ENCODE data around the gene ZBTB38. TPM values are rescaled to one million over a fixed set of nuclear protein-coding genes. Genes with fewer than 3 reads are reported as not detected.

ZBTB38 gene
- total and polyA plus RNA-seq, 2 donors (not counting 1 experiment from before 2014, with no cell fraction given) = 96.0 to 191 TPM

- peaks cover 14% of the 10 kb centered on the region for H3K36me3 ChIP-seq (ENCODE audit: control insufficient read depth, insufficient read depth, low read length)
- H3K79me2 ChIP-seq (ENCODE audit: control insufficient read depth, insufficient read depth, low read length) = peaks cover 61% of the 10 kb centered on the region
- H2AFZ ChIP-seq (ENCODE audit: low read length) = no peak overlapping the region
- H3K9ac ChIP-seq (ENCODE audit: insufficient read depth, low read length) = peak overlapping the region; percentile 90
- TF ChIP-seq, protein P1, sequence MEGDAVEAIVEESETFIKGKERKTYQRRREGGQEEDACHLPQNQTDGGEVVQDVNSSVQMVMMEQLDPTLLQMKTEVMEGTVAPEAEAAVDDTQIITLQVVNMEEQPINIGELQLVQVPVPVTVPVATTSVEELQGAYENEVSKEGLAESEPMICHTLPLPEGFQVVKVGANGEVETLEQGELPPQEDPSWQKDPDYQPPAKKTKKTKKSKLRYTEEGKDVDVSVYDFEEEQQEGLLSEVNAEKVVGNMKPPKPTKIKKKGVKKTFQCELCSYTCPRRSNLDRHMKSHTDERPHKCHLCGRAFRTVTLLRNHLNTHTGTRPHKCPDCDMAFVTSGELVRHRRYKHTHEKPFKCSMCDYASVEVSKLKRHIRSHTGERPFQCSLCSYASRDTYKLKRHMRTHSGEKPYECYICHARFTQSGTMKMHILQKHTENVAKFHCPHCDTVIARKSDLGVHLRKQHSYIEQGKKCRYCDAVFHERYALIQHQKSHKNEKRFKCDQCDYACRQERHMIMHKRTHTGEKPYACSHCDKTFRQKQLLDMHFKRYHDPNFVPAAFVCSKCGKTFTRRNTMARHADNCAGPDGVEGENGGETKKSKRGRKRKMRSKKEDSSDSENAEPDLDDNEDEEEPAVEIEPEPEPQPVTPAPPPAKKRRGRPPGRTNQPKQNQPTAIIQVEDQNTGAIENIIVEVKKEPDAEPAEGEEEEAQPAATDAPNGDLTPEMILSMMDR (conservative IDR thresholded peaks at IDR 0.05 in 1 of 2, IDR thresholded peaks at IDR 0.05 in 1 of 2; ENCODE audit: low read depth in 1 of 2, low read length in 2 of 2) = no peak
- no peak for TF ChIP-seq EZH2 (IDR thresholded peaks at IDR 0.05; ENCODE audit: low read length, missing control alignments)
- H3K4me2 ChIP-seq (ENCODE audit: extremely low read depth, insufficient read depth, low read length) = peak overlapping the region; percentile 81
- H3K27me3 ChIP-seq (ENCODE audit: control insufficient read depth, insufficient read depth, low read length) = no peaks in the 10 kb centered on the region
- no peaks in the 10 kb centered on the region for H3K9me3 ChIP-seq (ENCODE audit: control insufficient read depth, insufficient read depth, low read depth, low read length)
- H4K20me1 ChIP-seq (ENCODE audit: control insufficient read depth, extremely low read depth, insufficient read depth, low read length) = no peaks in the 10 kb centered on the region
- H3K4me1 ChIP-seq (ENCODE audit: control insufficient read depth, extremely low read depth, insufficient read depth, low read length) = peaks cover 38% of the 10 kb centered on the region
- peak; percentile 37 to 43 for DNase-seq (ENCODE audit: low read depth in 2 of 2)
- H3K27ac ChIP-seq (ENCODE audit: insufficient read depth, low read length) = peak overlapping the region; percentile 92
- peak overlapping the region; percentile 44 to 70 (median 56) for H3K4me3 ChIP-seq (replicated peaks in 1 of 4; ENCODE audit: control extremely low read depth in 1 of 4, insufficient read depth in 1 of 4, low read depth in 3 of 4, low read length in 4 of 4)
Observed at GRCh38 chr3:141401573-141402475, 33.5 kb downstream of the ZBTB38 start.

GRCh38 chr3:141402476-141403171 lies 34.3 kb downstream of the ZBTB38 start:
- peaks cover 40% of the 10 kb centered on the region for H3K4me1 ChIP-seq (ENCODE audit: control insufficient read depth, extremely low read depth, insufficient read depth, low read length)

More at GRCh38 chr3:141402476-141403171, 34.3 kb downstream of the ZBTB38 start:
- Histone ChIP-seq H2AFZ (ENCODE audit: low read length) (no peak overlapping the region), H3K79me2 (ENCODE audit: control insufficient read depth, insufficient read depth, low read length) (peaks cover 58% of the 10 kb centered on the region), H4K20me1 (ENCODE audit: control insufficient read depth, extremely low read depth, insufficient read depth, low read length) (no peaks in the 10 kb centered on the region), H3K4me2 (ENCODE audit: extremely low read depth, insufficient read depth, low read length) (peak overlapping the region; percentile 77), H3K9ac (ENCODE audit: insufficient read depth, low read length) (peak overlapping the region; percentile 90), H3K27me3 (ENCODE audit: control insufficient read depth, insufficient read depth, low read length) (no peaks in the 10 kb centered on the region), H3K36me3 (ENCODE audit: control insufficient read depth, insufficient read depth, low read length) (peaks cover 10% of the 10 kb centered on the region), H3K27ac (ENCODE audit: insufficient read depth, low read length) (peak overlapping the region; percentile 92), H3K4me3 (replicated peaks in 1 of 4; ENCODE audit: control extremely low read depth in 1 of 4, insufficient read depth in 1 of 4, low read depth in 3 of 4, low read length in 4 of 4) (peak overlapping the region; percentile 63 to 73 (median 68)), H3K9me3 (ENCODE audit: control insufficient read depth, insufficient read depth, low read depth, low read length) (no peaks in the 10 kb centered on the region)
- DNase-seq (ENCODE audit: low read depth in 2 of 2) = peak; percentile 63 to 78
- TF ChIP-seq, protein P1 (conservative IDR thresholded peaks at IDR 0.05 in 1 of 2, IDR thresholded peaks at IDR 0.05 in 1 of 2; ENCODE audit: low read depth in 1 of 2, low read length in 2 of 2) = no peak
- no peak for TF ChIP-seq EZH2 (IDR thresholded peaks at IDR 0.05; ENCODE audit: low read length, missing control alignments)
